Measurements from ENCODE around the gene ATP6V0A4.

DNA sequence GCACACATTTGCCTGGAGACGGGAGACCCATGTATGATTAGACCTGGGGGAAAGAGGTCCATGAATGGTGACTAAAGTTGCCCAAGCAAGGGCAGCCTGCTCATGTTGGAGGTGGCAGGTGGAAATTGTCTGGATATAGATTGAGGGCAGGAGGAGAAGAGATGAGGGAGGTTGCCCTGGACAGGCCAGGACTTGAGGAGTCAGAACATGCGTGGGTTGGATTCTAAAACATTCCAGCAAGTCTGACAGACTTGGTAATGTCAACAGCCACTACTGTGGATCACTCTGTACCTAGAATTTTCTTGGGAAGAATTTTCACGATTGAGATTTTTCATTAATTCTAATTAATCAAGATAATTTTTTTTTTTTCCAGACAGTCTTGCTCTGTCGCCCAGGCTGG is 77.7 kb downstream of the ATP6V0A4 start:
- TF ChIP-seq, protein P1, sequence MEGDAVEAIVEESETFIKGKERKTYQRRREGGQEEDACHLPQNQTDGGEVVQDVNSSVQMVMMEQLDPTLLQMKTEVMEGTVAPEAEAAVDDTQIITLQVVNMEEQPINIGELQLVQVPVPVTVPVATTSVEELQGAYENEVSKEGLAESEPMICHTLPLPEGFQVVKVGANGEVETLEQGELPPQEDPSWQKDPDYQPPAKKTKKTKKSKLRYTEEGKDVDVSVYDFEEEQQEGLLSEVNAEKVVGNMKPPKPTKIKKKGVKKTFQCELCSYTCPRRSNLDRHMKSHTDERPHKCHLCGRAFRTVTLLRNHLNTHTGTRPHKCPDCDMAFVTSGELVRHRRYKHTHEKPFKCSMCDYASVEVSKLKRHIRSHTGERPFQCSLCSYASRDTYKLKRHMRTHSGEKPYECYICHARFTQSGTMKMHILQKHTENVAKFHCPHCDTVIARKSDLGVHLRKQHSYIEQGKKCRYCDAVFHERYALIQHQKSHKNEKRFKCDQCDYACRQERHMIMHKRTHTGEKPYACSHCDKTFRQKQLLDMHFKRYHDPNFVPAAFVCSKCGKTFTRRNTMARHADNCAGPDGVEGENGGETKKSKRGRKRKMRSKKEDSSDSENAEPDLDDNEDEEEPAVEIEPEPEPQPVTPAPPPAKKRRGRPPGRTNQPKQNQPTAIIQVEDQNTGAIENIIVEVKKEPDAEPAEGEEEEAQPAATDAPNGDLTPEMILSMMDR (IDR thresholded peaks at IDR 0.05) = no peak
- TF ChIP-seq POLR2AphosphoS5 (IDR thresholded peaks at IDR 0.05) = no peak
- no peak for TF ChIP-seq POLR2A (IDR thresholded peaks at IDR 0.05; ENCODE audit: low read depth)

Data from esophagus muscularis mucosa (tissue), 3 donors.